HepG2 (cell line): ENCODE results near the gene PIBF1. TPM values are rescaled to one million over a fixed set of nuclear protein-coding genes. Genes with fewer than 3 reads are reported as not detected.
A peak's percentile ranks its signal among the peaks of the same experiment; 100 is the strongest.

Source experiments
- ARNT2 ChIP-seq: sonication (generic); formaldehyde crosslinking; IDR thresholded peaks from 2 replicates; pipeline ENCODE4 v1.8.0; 2022; ENCODE audit warnings: mild to moderate bottlenecking, low read depth, missing genetic modification reagents, moderate library complexity
- CEBPB ChIP-seq: IDR thresholded peaks from 2 replicates; pipeline ENCODE4 v1.6.1; 2011; ENCODE audit warnings: low read depth, low read length, improper control_type of control experiment, borderline replicate concordance
- EHMT2 ChIP-seq: fragments of 200-600 bp; sonication (generic); IDR thresholded peaks from 2 replicates; pipeline ENCODE4 v1.7.0; 2017; ENCODE audit warnings: antibody characterized with exemption, low read depth, low read length, borderline replicate concordance
- ELF1 ChIP-seq: sonication (generic); formaldehyde crosslinking; IDR thresholded peaks from 2 replicates; pipeline ENCODE4 v1.4.0; 2020; ENCODE audit warnings: missing genetic modification reagents
- FOXJ3 ChIP-seq: sonication (generic); formaldehyde crosslinking; IDR thresholded peaks from 2 replicates; pipeline ENCODE4 v1.4.0; 2020; ENCODE audit warnings: missing genetic modification reagents, mild to moderate bottlenecking, borderline replicate concordance
- GABPA ChIP-seq, 2 experiments: IDR thresholded peaks; 2 replicates each; pipeline ENCODE4 v1.6.1; 2011 to 2016; ENCODE audit warnings: low read depth in 2 of 2, low read length in 1 of 2, missing biosample characterization in 1 of 2, missing genetic modification characterization in 1 of 2
- GATAD2A ChIP-seq: IDR thresholded peaks from 2 replicates; pipeline ENCODE4 v1.6.1; 2016
- KLF16 ChIP-seq, 2 experiments: sonication (generic) in 1 of 2; formaldehyde crosslinking in 1 of 2; IDR thresholded peaks; 2 replicates each; pipeline versions ENCODE4 v1.6.1 to v1.8.0; 2016 to 2023; ENCODE audit warnings: missing genetic modification reagents in 2 of 2, missing compliant biosample characterization in 1 of 2
- SAP130 ChIP-seq: IDR thresholded peaks from 2 replicates; pipeline ENCODE4 v1.6.1; 2016; ENCODE audit warnings: low read depth
- SRY ChIP-seq: sonication (generic); formaldehyde crosslinking; IDR thresholded peaks from 2 replicates; pipeline ENCODE4 v1.8.0; 2022; ENCODE audit warnings: mild to moderate bottlenecking, missing genetic modification reagents
- THYN1 ChIP-seq: sonication (generic); formaldehyde crosslinking; IDR thresholded peaks from 2 replicates; pipeline ENCODE4 v1.8.1; 2023; ENCODE audit warnings: low read depth, mild to moderate bottlenecking, moderate library complexity, missing genetic modification reagents, borderline replicate concordance
- TP53 ChIP-seq: sonication (generic); formaldehyde crosslinking; conservative IDR thresholded peaks from 2 replicates; pipeline ENCODE4 v1.4.0; 2020; ENCODE audit warnings: missing genetic modification reagents
- ZMYM3 ChIP-seq: sonication (generic); formaldehyde crosslinking; IDR thresholded peaks from 2 replicates; pipeline ENCODE4 v1.5.1; 2020; ENCODE audit warnings: mild to moderate bottlenecking, missing genetic modification reagents
- ZNF282 ChIP-seq: fragments of 450-650 bp; IDR thresholded peaks from 2 replicates; pipeline ENCODE4 v1.6.1; 2018; ENCODE audit not compliant: partially characterized antibody
- ZSCAN9 ChIP-seq: IDR thresholded peaks from 2 replicates; pipeline ENCODE4 v1.6.1; 2016; ENCODE audit warnings: borderline replicate concordance
- polyA plus RNA-seq, 8 experiments: library from polyadenylated mRNA; depleted of rRNA in 3 of 8; stranded (reverse) in 7 of 8; unstranded in 1 of 8; fragments of >200 nt; fragmentation: Illumina TruSeq in 4 of 8; extraction: Trizol in 4 of 8; gene quantifications; 2 replicates each; pipeline versions ENCODE4 v1.2.1 to v1.2.3, GENCODE V29; 2011 to 2016; ENCODE audit warnings: low read depth in 4 of 8, missing spikeins in 1 of 8, mixed read lengths in 1 of 8; ENCODE audit not compliant: insufficient read depth in 1 of 8
- total RNA-seq, 5 experiments: library from RNA; depleted of rRNA; stranded (reverse); fragments of >200 nt; fragmentation: Illumina TruSeq; extraction: Trizol; gene quantifications; 2 replicates each; pipeline ENCODE4 v1.2.3, GENCODE V29; 2016; ENCODE audit warnings: low read depth in 1 of 5
- TF ChIP-seq, protein P1 (sequence below): sonication (generic); formaldehyde crosslinking; IDR thresholded peaks from 2 replicates; pipeline ENCODE4 v1.8.0; 2022; ENCODE audit warnings: missing genetic modification reagents, mild to moderate bottlenecking, borderline replicate concordance
- TF ChIP-seq, protein P2 (sequence below): IDR thresholded peaks from 2 replicates; pipeline ENCODE4 v1.6.1; 2016; ENCODE audit warnings: mild to moderate bottlenecking
- TF ChIP-seq, protein P3 (sequence below): IDR thresholded peaks from 2 replicates; pipeline ENCODE4 v1.6.1; 2016; ENCODE audit warnings: low read depth, missing genetic modification reagents, missing compliant biosample characterization
- TF ChIP-seq, protein P4 (sequence below): sonication (generic); formaldehyde crosslinking; IDR thresholded peaks from 2 replicates; pipeline ENCODE4 v1.5.1; 2020; ENCODE audit warnings: mild to moderate bottlenecking, missing genetic modification reagents, moderate library complexity

The PIBF1 gene
- total and polyA plus RNA-seq, 2 of the 13 experiments (the other 11 are each of a cell fraction or from before 2014, with no cell fraction given), result 4.2 to 15.8 TPM

DNA sequence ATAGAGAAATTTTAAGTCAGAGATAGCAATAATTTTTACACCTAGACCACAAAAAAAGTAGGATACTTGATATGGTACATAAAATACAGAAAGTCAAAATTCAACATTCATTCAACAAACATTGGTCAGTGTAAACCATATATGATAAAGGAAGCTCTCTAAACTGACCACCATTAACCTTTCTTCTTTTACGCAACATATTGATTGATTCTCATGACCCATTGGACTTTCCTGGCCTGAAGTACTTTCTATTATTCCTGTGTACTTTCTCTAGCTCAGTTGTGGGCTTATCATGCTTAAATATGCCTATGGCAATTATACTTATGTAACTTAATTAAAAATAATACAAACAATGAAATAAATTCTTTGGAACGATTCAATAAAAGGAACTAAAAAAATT is 10.7 kb downstream of the PIBF1 start (continued):
- TF ChIP-seq, protein P1, sequence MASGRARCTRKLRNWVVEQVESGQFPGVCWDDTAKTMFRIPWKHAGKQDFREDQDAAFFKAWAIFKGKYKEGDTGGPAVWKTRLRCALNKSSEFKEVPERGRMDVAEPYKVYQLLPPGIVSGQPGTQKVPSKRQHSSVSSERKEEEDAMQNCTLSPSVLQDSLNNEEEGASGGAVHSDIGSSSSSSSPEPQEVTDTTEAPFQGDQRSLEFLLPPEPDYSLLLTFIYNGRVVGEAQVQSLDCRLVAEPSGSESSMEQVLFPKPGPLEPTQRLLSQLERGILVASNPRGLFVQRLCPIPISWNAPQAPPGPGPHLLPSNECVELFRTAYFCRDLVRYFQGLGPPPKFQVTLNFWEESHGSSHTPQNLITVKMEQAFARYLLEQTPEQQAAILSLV (CRISPR knock-in tag), result no peak
- no peak for TF ChIP-seq ZMYM3 (CRISPR knock-in tag)
- TF ChIP-seq, protein P2, sequence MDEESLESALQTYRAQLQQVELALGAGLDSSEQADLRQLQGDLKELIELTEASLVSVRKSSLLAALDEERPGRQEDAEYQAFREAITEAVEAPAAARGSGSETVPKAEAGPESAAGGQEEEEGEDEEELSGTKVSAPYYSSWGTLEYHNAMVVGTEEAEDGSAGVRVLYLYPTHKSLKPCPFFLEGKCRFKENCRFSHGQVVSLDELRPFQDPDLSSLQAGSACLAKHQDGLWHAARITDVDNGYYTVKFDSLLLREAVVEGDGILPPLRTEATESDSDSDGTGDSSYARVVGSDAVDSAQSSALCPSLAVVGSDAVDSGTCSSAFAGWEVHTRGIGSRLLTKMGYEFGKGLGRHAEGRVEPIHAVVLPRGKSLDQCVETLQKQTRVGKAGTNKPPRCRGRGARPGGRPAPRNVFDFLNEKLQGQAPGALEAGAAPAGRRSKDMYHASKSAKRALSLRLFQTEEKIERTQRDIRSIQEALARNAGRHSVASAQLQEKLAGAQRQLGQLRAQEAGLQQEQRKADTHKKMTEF (CRISPR knock-in tag), result peak; percentile 36; the same call in 1 of the 2 replicates
- TF ChIP-seq CEBPB, result peak; percentile 78
- peak; percentile 26; the same call in 1 of the 2 replicates for TF ChIP-seq FOXJ3 (CRISPR knock-in tag)
- TF ChIP-seq SAP130 (CRISPR knock-in tag), result peak; percentile 25; the same call in 1 of the 2 replicates
- TF ChIP-seq, protein P3, sequence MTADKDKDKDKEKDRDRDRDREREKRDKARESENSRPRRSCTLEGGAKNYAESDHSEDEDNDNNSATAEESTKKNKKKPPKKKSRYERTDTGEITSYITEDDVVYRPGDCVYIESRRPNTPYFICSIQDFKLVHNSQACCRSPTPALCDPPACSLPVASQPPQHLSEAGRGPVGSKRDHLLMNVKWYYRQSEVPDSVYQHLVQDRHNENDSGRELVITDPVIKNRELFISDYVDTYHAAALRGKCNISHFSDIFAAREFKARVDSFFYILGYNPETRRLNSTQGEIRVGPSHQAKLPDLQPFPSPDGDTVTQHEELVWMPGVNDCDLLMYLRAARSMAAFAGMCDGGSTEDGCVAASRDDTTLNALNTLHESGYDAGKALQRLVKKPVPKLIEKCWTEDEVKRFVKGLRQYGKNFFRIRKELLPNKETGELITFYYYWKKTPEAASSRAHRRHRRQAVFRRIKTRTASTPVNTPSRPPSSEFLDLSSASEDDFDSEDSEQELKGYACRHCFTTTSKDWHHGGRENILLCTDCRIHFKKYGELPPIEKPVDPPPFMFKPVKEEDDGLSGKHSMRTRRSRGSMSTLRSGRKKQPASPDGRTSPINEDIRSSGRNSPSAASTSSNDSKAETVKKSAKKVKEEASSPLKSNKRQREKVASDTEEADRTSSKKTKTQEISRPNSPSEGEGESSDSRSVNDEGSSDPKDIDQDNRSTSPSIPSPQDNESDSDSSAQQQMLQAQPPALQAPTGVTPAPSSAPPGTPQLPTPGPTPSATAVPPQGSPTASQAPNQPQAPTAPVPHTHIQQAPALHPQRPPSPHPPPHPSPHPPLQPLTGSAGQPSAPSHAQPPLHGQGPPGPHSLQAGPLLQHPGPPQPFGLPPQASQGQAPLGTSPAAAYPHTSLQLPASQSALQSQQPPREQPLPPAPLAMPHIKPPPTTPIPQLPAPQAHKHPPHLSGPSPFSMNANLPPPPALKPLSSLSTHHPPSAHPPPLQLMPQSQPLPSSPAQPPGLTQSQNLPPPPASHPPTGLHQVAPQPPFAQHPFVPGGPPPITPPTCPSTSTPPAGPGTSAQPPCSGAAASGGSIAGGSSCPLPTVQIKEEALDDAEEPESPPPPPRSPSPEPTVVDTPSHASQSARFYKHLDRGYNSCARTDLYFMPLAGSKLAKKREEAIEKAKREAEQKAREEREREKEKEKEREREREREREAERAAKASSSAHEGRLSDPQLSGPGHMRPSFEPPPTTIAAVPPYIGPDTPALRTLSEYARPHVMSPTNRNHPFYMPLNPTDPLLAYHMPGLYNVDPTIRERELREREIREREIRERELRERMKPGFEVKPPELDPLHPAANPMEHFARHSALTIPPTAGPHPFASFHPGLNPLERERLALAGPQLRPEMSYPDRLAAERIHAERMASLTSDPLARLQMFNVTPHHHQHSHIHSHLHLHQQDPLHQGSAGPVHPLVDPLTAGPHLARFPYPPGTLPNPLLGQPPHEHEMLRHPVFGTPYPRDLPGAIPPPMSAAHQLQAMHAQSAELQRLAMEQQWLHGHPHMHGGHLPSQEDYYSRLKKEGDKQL (CRISPR knock-in tag), result no peak
- TF ChIP-seq, protein P4, sequence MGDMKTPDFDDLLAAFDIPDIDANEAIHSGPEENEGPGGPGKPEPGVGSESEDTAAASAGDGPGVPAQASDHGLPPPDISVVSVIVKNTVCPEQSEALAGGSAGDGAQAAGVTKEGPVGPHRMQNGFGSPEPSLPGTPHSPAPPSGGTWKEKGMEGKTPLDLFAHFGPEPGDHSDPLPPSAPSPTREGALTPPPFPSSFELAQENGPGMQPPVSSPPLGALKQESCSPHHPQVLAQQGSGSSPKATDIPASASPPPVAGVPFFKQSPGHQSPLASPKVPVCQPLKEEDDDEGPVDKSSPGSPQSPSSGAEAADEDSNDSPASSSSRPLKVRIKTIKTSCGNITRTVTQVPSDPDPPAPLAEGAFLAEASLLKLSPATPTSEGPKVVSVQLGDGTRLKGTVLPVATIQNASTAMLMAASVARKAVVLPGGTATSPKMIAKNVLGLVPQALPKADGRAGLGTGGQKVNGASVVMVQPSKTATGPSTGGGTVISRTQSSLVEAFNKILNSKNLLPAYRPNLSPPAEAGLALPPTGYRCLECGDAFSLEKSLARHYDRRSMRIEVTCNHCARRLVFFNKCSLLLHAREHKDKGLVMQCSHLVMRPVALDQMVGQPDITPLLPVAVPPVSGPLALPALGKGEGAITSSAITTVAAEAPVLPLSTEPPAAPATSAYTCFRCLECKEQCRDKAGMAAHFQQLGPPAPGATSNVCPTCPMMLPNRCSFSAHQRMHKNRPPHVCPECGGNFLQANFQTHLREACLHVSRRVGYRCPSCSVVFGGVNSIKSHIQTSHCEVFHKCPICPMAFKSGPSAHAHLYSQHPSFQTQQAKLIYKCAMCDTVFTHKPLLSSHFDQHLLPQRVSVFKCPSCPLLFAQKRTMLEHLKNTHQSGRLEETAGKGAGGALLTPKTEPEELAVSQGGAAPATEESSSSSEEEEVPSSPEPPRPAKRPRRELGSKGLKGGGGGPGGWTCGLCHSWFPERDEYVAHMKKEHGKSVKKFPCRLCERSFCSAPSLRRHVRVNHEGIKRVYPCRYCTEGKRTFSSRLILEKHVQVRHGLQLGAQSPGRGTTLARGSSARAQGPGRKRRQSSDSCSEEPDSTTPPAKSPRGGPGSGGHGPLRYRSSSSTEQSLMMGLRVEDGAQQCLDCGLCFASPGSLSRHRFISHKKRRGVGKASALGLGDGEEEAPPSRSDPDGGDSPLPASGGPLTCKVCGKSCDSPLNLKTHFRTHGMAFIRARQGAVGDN (CRISPR knock-in tag), result no peak
- TF ChIP-seq ELF1 (CRISPR knock-in tag), result no peak
- TF ChIP-seq KLF16 (CRISPR knock-in tag; IDR thresholded peaks at IDR 0.05), result no peak
- TF ChIP-seq SRY (CRISPR knock-in tag), result no peak
- TF ChIP-seq GABPA (IDR thresholded peaks at IDR 0.05; ENCODE audit: low read depth, low read length), result no peak
- TF ChIP-seq GABPA (CRISPR knock-in tag; IDR thresholded peaks at IDR 0.05; ENCODE audit: low read depth), result 0 out of 2 replicates have a peak, but pooled peaks have one; percentile 13
- TF ChIP-seq GATAD2A, result peak; percentile 69
- no peak for TF ChIP-seq ZSCAN9 (CRISPR knock-in tag)
- TF ChIP-seq ARNT2 (CRISPR knock-in tag), result no peak
- no peak for TF ChIP-seq ZNF282
- peak; percentile 43; the same call in 1 of the 2 replicates for TF ChIP-seq EHMT2
- TF ChIP-seq THYN1, result no peak
- no peak for TF ChIP-seq TP53 (CRISPR knock-in tag)
